H9 (cell line): Measurements from ENCODE around the gene ETV3L. TPM values are rescaled to one million over a fixed set of nuclear protein-coding genes. Genes with fewer than 3 reads are reported as not detected.

Source experiments
- DNase-seq: peaks from one replicate; pipeline ENCODE4 v3.0.0-alpha.2; 2017
- H2AFZ ChIP-seq: one replicate; pipeline ENCODE4 v1.6.1; 2013; ENCODE audit warnings: mild to moderate bottlenecking, low read length, control low read depth, moderate library complexity
- H2AK5ac ChIP-seq: 2 replicates; pipeline ENCODE4 v1.6.1; 2013; ENCODE audit warnings: low read length, control low read depth, mixed read lengths; ENCODE audit not compliant: insufficient read length
- H2BK120ac ChIP-seq: one replicate; pipeline ENCODE4 v1.6.1; 2013; ENCODE audit warnings: low read depth, mild to moderate bottlenecking, low read length, control low read depth, inconsistent platforms; ENCODE audit not compliant: poor library complexity, severe bottlenecking
- H2BK12ac ChIP-seq: 2 replicates; pipeline ENCODE4 v1.6.1; 2013; ENCODE audit warnings: low read length, control low read depth, mixed read lengths, low read depth; ENCODE audit not compliant: insufficient read length
- H2BK15ac ChIP-seq: 2 replicates; pipeline ENCODE4 v1.6.1; 2013; ENCODE audit warnings: low read depth, low read length, control low read depth
- H2BK20ac ChIP-seq: one replicate; pipeline ENCODE4 v1.6.1; 2013; ENCODE audit warnings: low read depth, mild to moderate bottlenecking, low read length, control low read depth, inconsistent platforms; ENCODE audit not compliant: poor library complexity, severe bottlenecking
- H2BK5ac ChIP-seq: 2 replicates; pipeline ENCODE4 v1.6.1; 2013; ENCODE audit warnings: low read length, control low read depth, mixed read lengths; ENCODE audit not compliant: insufficient read length
- H3K14ac ChIP-seq: 2 replicates; pipeline ENCODE4 v1.6.1; 2013; ENCODE audit warnings: low read length, control low read depth; ENCODE audit not compliant: insufficient read depth
- H3K18ac ChIP-seq: 2 replicates; pipeline ENCODE4 v1.6.1; 2013; ENCODE audit warnings: low read depth, mild to moderate bottlenecking, mixed read lengths, low read length, control low read depth; ENCODE audit not compliant: insufficient read length
- H3K23ac ChIP-seq: 2 replicates; pipeline ENCODE4 v1.6.1; 2013; ENCODE audit warnings: low read length, control low read depth, mixed read lengths, low read depth; ENCODE audit not compliant: insufficient read length
- H3K23me2 ChIP-seq: 2 replicates; pipeline ENCODE4 v1.6.1; 2013; ENCODE audit warnings: low read depth, mild to moderate bottlenecking, mixed read lengths, low read length, control low read depth; ENCODE audit not compliant: insufficient read length, poor library complexity, severe bottlenecking
- H3K27ac ChIP-seq: 2 replicates; pipeline ENCODE4 v1.5.1; 2013; ENCODE audit warnings: low read length, control low read depth, mixed read lengths, low read depth; ENCODE audit not compliant: insufficient read length
- H3K27me3 ChIP-seq: 2 replicates; pipeline ENCODE4 v1.6.1; 2013; ENCODE audit warnings: low read length, control low read depth, inconsistent platforms; ENCODE audit not compliant: insufficient read depth
- H3K4ac ChIP-seq: 2 replicates; pipeline ENCODE4 v1.6.1; 2013; ENCODE audit warnings: low read depth, mild to moderate bottlenecking, control low read depth, inconsistent platforms, low read length, moderate library complexity
- H3K4me1 ChIP-seq: 2 replicates; pipeline ENCODE4 v1.6.1; 2013; ENCODE audit warnings: low read length, control low read depth, inconsistent platforms; ENCODE audit not compliant: insufficient read depth
- H3K4me2 ChIP-seq: 2 replicates; pipeline ENCODE4 v1.6.1; 2013; ENCODE audit warnings: low read length, control low read depth, mixed read lengths; ENCODE audit not compliant: insufficient read length, insufficient read depth
- H3K56ac ChIP-seq: 2 replicates; pipeline ENCODE4 v1.6.1; 2013; ENCODE audit warnings: low read depth, mild to moderate bottlenecking, mixed read lengths, low read length, control low read depth; ENCODE audit not compliant: insufficient read length
- H3K79me1 ChIP-seq: 2 replicates; pipeline ENCODE4 v1.6.1; 2013; ENCODE audit warnings: low read depth, mild to moderate bottlenecking, moderate library complexity, low read length, control low read depth, inconsistent platforms; ENCODE audit not compliant: insufficient read depth, poor library complexity, severe bottlenecking
- H3K79me2 ChIP-seq: 2 replicates; pipeline ENCODE4 v1.6.1; 2013; ENCODE audit warnings: low read length, control low read depth, inconsistent platforms; ENCODE audit not compliant: insufficient read depth
- H3K9ac ChIP-seq: 2 replicates; pipeline ENCODE4 v1.6.1; 2013; ENCODE audit warnings: low read length, control low read depth, mixed read lengths; ENCODE audit not compliant: insufficient read length; ENCODE audit errors: extremely low read depth
- H3K9me3 ChIP-seq: one replicate; pipeline ENCODE4 v1.6.1; 2013; ENCODE audit warnings: low read depth, low read length, inconsistent platforms; ENCODE audit not compliant: control insufficient read depth
- H3T11ph ChIP-seq: one replicate; pipeline ENCODE4 v1.6.1; 2013; ENCODE audit warnings: mild to moderate bottlenecking, low read length, control low read depth, inconsistent platforms
- H4K20me1 ChIP-seq: one replicate; pipeline ENCODE4 v1.6.1; 2013; ENCODE audit not compliant: control insufficient read depth, insufficient read length, insufficient read depth
- H4K5ac ChIP-seq: 2 replicates; pipeline ENCODE4 v1.6.1; 2013; ENCODE audit warnings: low read depth, mild to moderate bottlenecking, mixed read lengths, low read length, control low read depth; ENCODE audit not compliant: insufficient read length
- H4K8ac ChIP-seq: replicated peaks from 2 replicates; pipeline ENCODE4 v1.6.1; 2013; ENCODE audit warnings: low read length, control low read depth, mixed read lengths, low read depth; ENCODE audit not compliant: insufficient read length
- H4K91ac ChIP-seq: 2 replicates; pipeline ENCODE4 v1.6.1; 2013; ENCODE audit warnings: low read depth, mild to moderate bottlenecking, moderate library complexity, mixed read lengths, low read length, control low read depth; ENCODE audit not compliant: insufficient read length
- H3K27ac Mint-ChIP-seq, 3 experiments: 2 replicates in 2 of 3; 3 replicates in 1 of 3; pipeline ENCODE4 v1.8.0; 2020 to 2021; ENCODE audit warnings: mixed read lengths in 3 of 3, mild to moderate bottlenecking in 1 of 3, moderate library complexity in 1 of 3
- H3K27me3 Mint-ChIP-seq: 2 replicates; pipeline ENCODE4 v1.8.0; 2021; ENCODE audit warnings: low read depth, mild to moderate bottlenecking, moderate library complexity, mixed read lengths
- H3K36me3 Mint-ChIP-seq, 3 experiments: 2 replicates in 2 of 3; 3 replicates in 1 of 3; pipeline ENCODE4 v1.8.0; 2020 to 2021; ENCODE audit warnings: low read depth in 3 of 3, mixed read lengths in 3 of 3; ENCODE audit not compliant: insufficient read depth in 1 of 3
- H3K4me1 Mint-ChIP-seq, 2 experiments: 2 replicates each; pipeline ENCODE4 v1.8.0; 2020; ENCODE audit warnings: mixed read lengths in 2 of 2
- H3K4me3 Mint-ChIP-seq, 2 experiments: 2 replicates in 1 of 2; 3 replicates in 1 of 2; pipeline ENCODE4 v1.8.0; 2020 to 2021; ENCODE audit warnings: mild to moderate bottlenecking in 2 of 2, mixed read lengths in 2 of 2, moderate library complexity in 1 of 2
- H3K9me3 Mint-ChIP-seq, 2 experiments: 2 replicates in 1 of 2; 3 replicates in 1 of 2; pipeline ENCODE4 v1.8.0; 2020; ENCODE audit warnings: mild to moderate bottlenecking in 2 of 2, mixed read lengths in 2 of 2, moderate library complexity in 1 of 2
- WGBS: extraction: QIAGEN DNeasy Blood & Tissue Kit; methylation state at CpG from one replicate; pipeline ENCODE4 v1.1.7; 2013; ENCODE audit warnings: missing lambda C conversion rate, low lambda C conversion rate, mixed read lengths; ENCODE audit not compliant: insufficient read length; ENCODE audit errors: extremely low coverage; 5-methylcytosine and 5-hydroxymethylcytosine counted together
- total RNA-seq: library from RNA; stranded (reverse); gene quantifications from 2 replicates; pipeline ENCODE4 v1.2.1, GENCODE V29; 2021
- TF ChIP-seq, protein P1 (sequence below): fragments of 200-600 bp; sonication (generic); conservative IDR thresholded peaks from 3 replicates; pipeline ENCODE4 v1.8.0; 2021; ENCODE audit warnings: antibody characterized with exemption, mild to moderate bottlenecking

ETV3L gene
- total RNA-seq, 1 experiment from 2014 or later: 0.96 TPM

- no peak overlapping the region; a peak in 1 of 7 replicates for H3K27ac Mint-ChIP-seq
- Histone ChIP-seq H2AK5ac (no peak overlapping the region), H3K27ac (no peak overlapping the region), H4K5ac (no peak overlapping the region), H4K20me1 (no peaks in the 10 kb centered on the region), H2AFZ (no peak overlapping the region), H3T11ph (no peak overlapping the region), H2BK15ac (no peak overlapping the region), H2BK12ac (no peak overlapping the region), H3K4me2 (no peak overlapping the region), H4K8ac (no peak overlapping the region), H3K23ac (no peak overlapping the region), H3K56ac (no peak overlapping the region), H3K4ac (no peak overlapping the region), H2BK5ac (no peak overlapping the region), H3K27me3 (no peaks in the 10 kb centered on the region), H3K18ac (no peak overlapping the region), H3K79me1 (no peaks in the 10 kb centered on the region), H3K4me1 (no peaks in the 10 kb centered on the region), H2BK120ac (no peak overlapping the region), H4K91ac (no peak overlapping the region), H3K9me3 (no peaks in the 10 kb centered on the region), H3K9ac (no peak overlapping the region), H3K23me2 (no peaks in the 10 kb centered on the region), H3K14ac (no peak overlapping the region), H3K79me2 (no peaks in the 10 kb centered on the region), H2BK20ac (no peak overlapping the region)
- DNase-seq: no peak
- H3K4me3 Mint-ChIP-seq: no peak overlapping the region
- H3K9me3 Mint-ChIP-seq: no peaks in the 10 kb centered on the region
- H3K4me1 Mint-ChIP-seq: peaks cover 16 to 22% of the 10 kb centered on the region in 2 experiments
- peaks cover 8% of the 10 kb centered on the region for H3K27me3 Mint-ChIP-seq
- H3K36me3 Mint-ChIP-seq: no peaks in the 10 kb centered on the region
- TF ChIP-seq, protein P1, sequence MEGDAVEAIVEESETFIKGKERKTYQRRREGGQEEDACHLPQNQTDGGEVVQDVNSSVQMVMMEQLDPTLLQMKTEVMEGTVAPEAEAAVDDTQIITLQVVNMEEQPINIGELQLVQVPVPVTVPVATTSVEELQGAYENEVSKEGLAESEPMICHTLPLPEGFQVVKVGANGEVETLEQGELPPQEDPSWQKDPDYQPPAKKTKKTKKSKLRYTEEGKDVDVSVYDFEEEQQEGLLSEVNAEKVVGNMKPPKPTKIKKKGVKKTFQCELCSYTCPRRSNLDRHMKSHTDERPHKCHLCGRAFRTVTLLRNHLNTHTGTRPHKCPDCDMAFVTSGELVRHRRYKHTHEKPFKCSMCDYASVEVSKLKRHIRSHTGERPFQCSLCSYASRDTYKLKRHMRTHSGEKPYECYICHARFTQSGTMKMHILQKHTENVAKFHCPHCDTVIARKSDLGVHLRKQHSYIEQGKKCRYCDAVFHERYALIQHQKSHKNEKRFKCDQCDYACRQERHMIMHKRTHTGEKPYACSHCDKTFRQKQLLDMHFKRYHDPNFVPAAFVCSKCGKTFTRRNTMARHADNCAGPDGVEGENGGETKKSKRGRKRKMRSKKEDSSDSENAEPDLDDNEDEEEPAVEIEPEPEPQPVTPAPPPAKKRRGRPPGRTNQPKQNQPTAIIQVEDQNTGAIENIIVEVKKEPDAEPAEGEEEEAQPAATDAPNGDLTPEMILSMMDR: no peak
- WGBS: no CpG with 5 or more reads among the region's 9 CpGs
Observed at GRCh38 chr1:157098519-157098918, 1.1 kb downstream of the ETV3L start.
